ENCODE data around the gene KAZN.

Gene KAZN

DNA sequence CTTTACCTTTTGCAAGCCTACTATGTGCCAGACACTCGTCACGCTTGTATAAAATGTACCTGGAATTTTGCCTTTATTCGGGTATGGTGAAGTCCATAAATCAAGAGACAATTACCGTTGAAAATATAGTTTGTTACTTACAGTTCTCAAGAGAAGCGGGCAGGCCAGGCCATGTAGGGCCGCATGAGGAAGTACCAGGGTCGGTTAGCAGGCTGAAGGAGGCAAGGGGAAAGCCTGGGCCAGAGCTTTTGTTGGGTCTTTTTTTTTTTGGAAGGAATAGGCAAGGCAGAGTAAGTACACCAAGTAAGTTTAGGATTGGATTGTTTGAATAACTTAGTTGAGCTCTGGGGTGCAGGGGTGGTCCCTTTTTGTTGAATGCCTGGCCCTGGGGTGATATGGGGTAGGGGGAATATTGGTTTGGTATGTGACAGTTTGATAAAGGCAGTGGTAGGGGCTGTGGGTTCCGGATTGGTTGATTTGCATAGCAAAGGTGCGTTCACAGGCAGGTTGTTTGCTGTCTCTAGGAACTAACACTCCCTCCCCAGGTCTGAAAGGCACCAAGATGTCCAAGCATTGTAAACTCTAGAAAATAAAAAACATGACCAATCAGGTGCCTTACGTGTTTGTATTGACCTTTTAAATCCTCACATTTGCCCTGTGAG, 80.7 kb downstream of the KAZN start:
- no peak for DNase-seq

DNA sequence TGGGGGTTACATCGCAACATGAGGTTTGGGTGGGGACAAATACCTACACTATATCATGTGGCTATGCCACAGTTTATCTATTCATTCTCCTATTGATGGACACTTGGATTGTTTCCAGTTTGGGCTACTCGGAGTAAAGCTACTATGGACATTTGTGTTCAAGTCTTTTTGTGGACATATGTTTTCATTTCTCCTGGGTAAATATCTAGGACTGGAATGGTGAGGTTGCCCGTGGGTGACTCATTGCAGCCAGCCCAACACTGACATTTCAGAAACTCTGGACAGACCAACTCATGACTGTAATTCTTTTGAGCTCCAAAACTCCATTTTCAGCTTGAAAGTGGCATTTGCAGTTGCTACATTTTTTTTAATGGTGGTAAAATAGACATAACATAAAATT, 82.7 kb downstream of the KAZN start:
- DNase-seq: no peak

DNA sequence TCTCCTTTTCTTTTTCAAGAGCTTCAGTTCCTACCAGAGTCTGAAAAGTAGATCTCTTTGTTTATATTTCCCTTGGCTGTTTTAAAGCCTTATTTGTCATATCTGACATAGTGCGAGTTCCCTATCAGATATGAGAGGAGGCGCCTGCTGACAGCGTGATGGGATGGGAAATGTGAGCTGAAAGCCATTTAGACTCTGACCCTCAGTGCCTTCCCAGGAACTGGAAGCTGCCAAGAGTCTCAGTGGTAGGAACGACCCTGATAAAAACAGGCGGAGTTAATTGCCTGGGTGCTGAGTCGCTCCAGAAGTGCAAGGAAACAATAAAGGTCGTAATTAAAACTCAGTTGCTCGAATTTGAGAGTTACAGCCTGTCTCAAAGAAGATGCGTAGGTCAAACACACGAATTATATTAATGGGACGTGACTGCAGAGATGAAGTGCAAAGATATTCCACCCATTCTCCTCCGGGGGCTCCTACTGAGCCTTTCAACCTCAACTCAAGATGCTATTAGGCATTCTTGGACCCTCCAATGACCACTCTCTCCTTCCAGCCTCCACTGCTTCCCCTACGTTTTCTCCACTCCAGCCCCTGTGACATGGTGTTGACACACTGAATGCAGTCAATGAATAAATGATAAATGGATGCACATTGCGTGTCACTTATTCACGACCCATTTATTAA, 84.6 kb downstream of the KAZN start:
- no peak for DNase-seq

DNA sequence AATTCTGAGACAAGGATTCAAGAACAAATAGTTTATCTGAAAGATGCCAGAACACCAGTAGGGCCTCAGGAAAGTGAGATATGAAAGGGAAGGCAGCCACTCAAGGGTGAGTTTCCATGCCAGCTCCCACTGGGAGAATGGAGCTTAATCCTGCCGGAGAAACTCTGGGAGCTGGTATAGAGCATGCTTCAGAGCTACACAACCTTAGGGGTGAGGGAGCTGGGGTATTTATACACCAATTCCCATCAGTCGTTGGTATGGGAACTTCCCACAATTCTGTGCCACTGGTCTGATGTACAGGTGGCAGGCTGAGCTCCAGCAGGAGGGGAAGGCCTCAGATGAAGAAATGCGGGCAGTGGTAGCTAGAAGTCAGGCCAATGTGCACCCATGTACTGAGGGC, 86.6 kb downstream of the KAZN start:
- no peak for DNase-seq

- no peak for DNase-seq
These were observed 88.2 kb downstream of the KAZN start for GRCh38 chr1:14686701-14687100.

GRCh38 chr1:14687147-14687546, 88.7 kb downstream of the KAZN start:
- DNase-seq: no peak

- DNase-seq: no peak
These were observed 91.6 kb downstream of the KAZN start for GRCh38 chr1:14689996-14690615.

DNA sequence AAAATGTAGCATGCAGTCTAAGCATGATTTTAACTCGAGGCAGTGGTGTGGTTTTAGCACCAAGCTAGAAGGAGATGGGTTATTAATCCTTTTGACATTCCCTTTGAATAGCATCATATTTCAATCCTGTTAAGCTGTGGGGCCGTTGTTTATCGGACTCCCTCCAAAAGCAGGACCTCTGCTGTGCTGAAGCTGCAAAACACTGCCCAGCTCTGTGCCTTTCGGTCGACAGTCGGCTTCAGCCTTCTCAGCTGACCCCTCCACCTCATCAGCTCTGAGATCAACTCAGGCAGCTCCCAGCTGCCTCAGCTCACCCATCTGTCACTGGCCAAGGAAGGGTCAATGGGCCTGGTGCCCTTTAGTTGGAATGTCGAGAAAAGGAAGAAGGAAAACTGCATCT, 95.5 kb downstream of the KAZN start:
- no peak for DNase-seq

DNA sequence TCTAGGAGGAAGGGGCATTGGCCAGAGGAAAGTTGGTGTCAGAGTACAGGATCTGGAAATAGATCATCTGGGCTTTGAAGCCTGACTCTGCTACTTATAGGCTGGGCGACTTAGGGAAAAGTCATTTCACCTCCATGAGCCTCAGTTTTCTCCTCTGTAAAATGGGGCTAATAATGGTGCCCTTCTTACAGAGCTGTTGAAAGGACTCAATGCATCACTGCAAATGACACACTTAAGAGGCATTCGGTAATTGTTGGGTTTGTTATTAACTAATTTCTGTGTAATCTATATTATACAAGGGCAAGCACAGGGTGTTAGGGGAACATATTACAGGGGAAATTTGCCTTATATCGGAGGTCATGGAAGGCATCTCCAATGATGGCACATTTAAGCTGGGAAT, 96.1 kb downstream of the KAZN start:
- no peak for DNase-seq

GRCh38 chr1:14696761-14697160, 98.3 kb downstream of the KAZN start:
- DNase-seq: no peak

- no peak for DNase-seq
These were observed 98.9 kb downstream of the KAZN start for GRCh38 chr1:14697353-14697752.

- DNase-seq: no peak
These were observed 99.8 kb downstream of the KAZN start for GRCh38 chr1:14698314-14698713.

- no peak for DNase-seq
These were observed 101.1 kb downstream of the KAZN start for GRCh38 chr1:14699620-14700019.

DNA sequence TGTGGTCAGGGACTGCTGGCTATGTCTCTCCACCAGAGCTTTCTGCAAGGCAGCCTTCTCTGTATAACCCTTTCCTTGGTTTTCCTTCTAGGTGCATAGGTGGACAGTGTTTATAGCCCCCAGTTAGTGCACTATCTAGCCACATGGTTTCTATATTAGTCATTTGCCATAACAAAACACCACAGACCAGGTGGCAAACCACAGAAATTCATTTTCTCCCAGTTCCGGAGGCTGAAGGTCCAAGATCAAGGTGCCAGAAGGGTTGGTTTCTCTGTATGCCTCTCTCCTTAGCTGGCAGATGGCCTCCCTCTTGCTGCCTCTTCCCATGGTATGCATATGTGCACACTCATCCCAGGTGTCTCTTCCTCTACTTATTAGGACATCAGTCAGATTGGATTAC, 106.4 kb downstream of the KAZN start:
- DNase-seq: no peak

DNA sequence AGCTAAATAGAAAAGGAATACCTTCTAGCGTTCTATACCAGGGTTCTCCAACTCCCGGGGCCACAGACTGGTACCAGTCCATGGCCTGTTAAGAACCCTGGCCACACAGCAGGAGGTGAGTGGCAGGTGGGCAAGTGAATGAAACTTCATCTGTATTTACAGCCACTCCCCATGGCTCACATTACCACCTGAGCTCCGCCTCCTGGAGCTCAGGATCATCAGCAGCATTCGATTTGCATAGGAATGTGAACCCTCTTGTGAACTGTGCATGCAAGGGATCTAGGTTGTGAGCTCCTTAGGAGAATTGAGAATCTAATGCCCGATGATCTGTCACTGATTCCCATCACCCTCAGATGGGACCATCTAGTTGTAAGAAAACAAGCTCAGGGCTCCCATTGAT, 107.3 kb downstream of the KAZN start:
- DNase-seq: no peak

- DNase-seq: no peak
These were observed 108.1 kb downstream of the KAZN start for GRCh38 chr1:14706631-14707030.

GRCh38 chr1:14707531-14708445, 109.3 kb downstream of the KAZN start:
- DNase-seq: no peak

GRCh38 chr1:14710331-14710730, 111.8 kb downstream of the KAZN start:
- DNase-seq: no peak

GRCh38 chr1:14712136-14712535, 113.7 kb downstream of the KAZN start:
- no peak for DNase-seq

DNA sequence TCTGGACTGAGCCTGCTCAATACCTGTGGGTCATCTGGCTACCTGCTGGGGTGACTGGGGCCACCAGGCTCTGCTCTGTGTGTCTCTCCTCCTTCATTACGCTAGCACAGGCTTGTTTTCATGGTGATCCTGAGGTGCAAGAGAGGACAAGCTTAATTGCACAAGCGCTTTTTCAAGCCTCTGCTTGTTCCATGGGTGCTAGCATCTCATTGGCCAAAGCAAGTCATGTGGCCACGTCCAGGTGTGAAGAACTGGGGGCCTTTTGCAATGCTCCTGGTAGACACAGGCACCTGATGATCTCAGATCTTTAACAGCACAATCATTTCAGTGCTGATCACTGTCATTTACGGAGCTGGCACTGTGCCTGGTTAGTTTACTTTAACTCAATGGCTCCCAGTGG, 114.6 kb downstream of the KAZN start:
- no peak for DNase-seq

- DNase-seq: no peak
These were observed 116.8 kb downstream of the KAZN start for GRCh38 chr1:14715266-14715665.

GRCh38 chr1:14715802-14716201, 117.3 kb downstream of the KAZN start:
- no peak for DNase-seq

DNA sequence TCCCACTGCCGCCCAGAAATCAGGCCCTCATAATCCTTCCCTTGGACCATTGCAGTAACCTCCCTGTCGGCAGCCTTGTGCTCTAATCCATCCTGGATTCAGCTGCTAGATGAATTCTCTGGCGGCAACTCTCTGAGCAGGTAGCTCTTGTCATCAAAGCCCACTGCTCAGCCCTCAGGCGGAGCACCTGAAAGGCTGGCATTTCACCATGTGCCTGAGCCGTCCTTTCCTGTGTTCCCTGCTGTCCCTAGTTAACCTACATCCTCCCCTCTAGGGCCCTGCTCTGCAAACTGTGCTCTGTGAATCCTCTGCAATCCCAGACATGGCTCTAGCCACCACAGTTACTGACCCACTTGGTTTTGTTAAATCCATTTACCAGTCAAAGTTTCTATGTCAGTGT, 118.0 kb downstream of the KAZN start:
- DNase-seq: no peak
